H9 (cell line): ENCODE measurements around the gene PRR5L. TPM values are rescaled to one million over a fixed set of nuclear protein-coding genes. Genes with fewer than 3 reads are reported as not detected.

Experiments used
- DNase-seq: peaks from one replicate; pipeline ENCODE4 v3.0.0-alpha.2; 2017
- H2AFZ ChIP-seq: one replicate; pipeline ENCODE4 v1.6.1; 2013; ENCODE audit warnings: mild to moderate bottlenecking, low read length, control low read depth, moderate library complexity
- H2AK5ac ChIP-seq: 2 replicates; pipeline ENCODE4 v1.6.1; 2013; ENCODE audit warnings: low read length, control low read depth, mixed read lengths; ENCODE audit not compliant: insufficient read length
- H2BK120ac ChIP-seq: one replicate; pipeline ENCODE4 v1.6.1; 2013; ENCODE audit warnings: low read depth, mild to moderate bottlenecking, low read length, control low read depth, inconsistent platforms; ENCODE audit not compliant: poor library complexity, severe bottlenecking
- H2BK12ac ChIP-seq: 2 replicates; pipeline ENCODE4 v1.6.1; 2013; ENCODE audit warnings: low read length, control low read depth, mixed read lengths, low read depth; ENCODE audit not compliant: insufficient read length
- H2BK15ac ChIP-seq: 2 replicates; pipeline ENCODE4 v1.6.1; 2013; ENCODE audit warnings: low read depth, low read length, control low read depth
- H2BK20ac ChIP-seq: one replicate; pipeline ENCODE4 v1.6.1; 2013; ENCODE audit warnings: low read depth, mild to moderate bottlenecking, low read length, control low read depth, inconsistent platforms; ENCODE audit not compliant: poor library complexity, severe bottlenecking
- H2BK5ac ChIP-seq: 2 replicates; pipeline ENCODE4 v1.6.1; 2013; ENCODE audit warnings: low read length, control low read depth, mixed read lengths; ENCODE audit not compliant: insufficient read length
- H3K14ac ChIP-seq: 2 replicates; pipeline ENCODE4 v1.6.1; 2013; ENCODE audit warnings: low read length, control low read depth; ENCODE audit not compliant: insufficient read depth
- H3K18ac ChIP-seq: 2 replicates; pipeline ENCODE4 v1.6.1; 2013; ENCODE audit warnings: low read depth, mild to moderate bottlenecking, mixed read lengths, low read length, control low read depth; ENCODE audit not compliant: insufficient read length
- H3K23ac ChIP-seq: 2 replicates; pipeline ENCODE4 v1.6.1; 2013; ENCODE audit warnings: low read length, control low read depth, mixed read lengths, low read depth; ENCODE audit not compliant: insufficient read length
- H3K23me2 ChIP-seq: 2 replicates; pipeline ENCODE4 v1.6.1; 2013; ENCODE audit warnings: low read depth, mild to moderate bottlenecking, mixed read lengths, low read length, control low read depth; ENCODE audit not compliant: insufficient read length, poor library complexity, severe bottlenecking
- H3K27ac ChIP-seq: 2 replicates; pipeline ENCODE4 v1.5.1; 2013; ENCODE audit warnings: low read length, control low read depth, mixed read lengths, low read depth; ENCODE audit not compliant: insufficient read length
- H3K27me3 ChIP-seq: 2 replicates; pipeline ENCODE4 v1.6.1; 2013; ENCODE audit warnings: low read length, control low read depth, inconsistent platforms; ENCODE audit not compliant: insufficient read depth
- H3K4ac ChIP-seq: 2 replicates; pipeline ENCODE4 v1.6.1; 2013; ENCODE audit warnings: low read depth, mild to moderate bottlenecking, control low read depth, inconsistent platforms, low read length, moderate library complexity
- H3K4me1 ChIP-seq: 2 replicates; pipeline ENCODE4 v1.6.1; 2013; ENCODE audit warnings: low read length, control low read depth, inconsistent platforms; ENCODE audit not compliant: insufficient read depth
- H3K4me2 ChIP-seq: 2 replicates; pipeline ENCODE4 v1.6.1; 2013; ENCODE audit warnings: low read length, control low read depth, mixed read lengths; ENCODE audit not compliant: insufficient read length, insufficient read depth
- H3K56ac ChIP-seq: 2 replicates; pipeline ENCODE4 v1.6.1; 2013; ENCODE audit warnings: low read depth, mild to moderate bottlenecking, mixed read lengths, low read length, control low read depth; ENCODE audit not compliant: insufficient read length
- H3K79me1 ChIP-seq: 2 replicates; pipeline ENCODE4 v1.6.1; 2013; ENCODE audit warnings: low read depth, mild to moderate bottlenecking, moderate library complexity, low read length, control low read depth, inconsistent platforms; ENCODE audit not compliant: insufficient read depth, poor library complexity, severe bottlenecking
- H3K79me2 ChIP-seq: 2 replicates; pipeline ENCODE4 v1.6.1; 2013; ENCODE audit warnings: low read length, control low read depth, inconsistent platforms; ENCODE audit not compliant: insufficient read depth
- H3K9ac ChIP-seq: 2 replicates; pipeline ENCODE4 v1.6.1; 2013; ENCODE audit warnings: low read length, control low read depth, mixed read lengths; ENCODE audit not compliant: insufficient read length; ENCODE audit errors: extremely low read depth
- H3K9me3 ChIP-seq: one replicate; pipeline ENCODE4 v1.6.1; 2013; ENCODE audit warnings: low read depth, low read length, inconsistent platforms; ENCODE audit not compliant: control insufficient read depth
- H3T11ph ChIP-seq: one replicate; pipeline ENCODE4 v1.6.1; 2013; ENCODE audit warnings: mild to moderate bottlenecking, low read length, control low read depth, inconsistent platforms
- H4K20me1 ChIP-seq: one replicate; pipeline ENCODE4 v1.6.1; 2013; ENCODE audit not compliant: control insufficient read depth, insufficient read length, insufficient read depth
- H4K5ac ChIP-seq: 2 replicates; pipeline ENCODE4 v1.6.1; 2013; ENCODE audit warnings: low read depth, mild to moderate bottlenecking, mixed read lengths, low read length, control low read depth; ENCODE audit not compliant: insufficient read length
- H4K8ac ChIP-seq: replicated peaks from 2 replicates; pipeline ENCODE4 v1.6.1; 2013; ENCODE audit warnings: low read length, control low read depth, mixed read lengths, low read depth; ENCODE audit not compliant: insufficient read length
- H4K91ac ChIP-seq: 2 replicates; pipeline ENCODE4 v1.6.1; 2013; ENCODE audit warnings: low read depth, mild to moderate bottlenecking, moderate library complexity, mixed read lengths, low read length, control low read depth; ENCODE audit not compliant: insufficient read length
- H3K27ac Mint-ChIP-seq, 3 experiments: 2 replicates in 2 of 3; 3 replicates in 1 of 3; pipeline ENCODE4 v1.8.0; 2020 to 2021; ENCODE audit warnings: mixed read lengths in 3 of 3, mild to moderate bottlenecking in 1 of 3, moderate library complexity in 1 of 3
- H3K27me3 Mint-ChIP-seq: 2 replicates; pipeline ENCODE4 v1.8.0; 2021; ENCODE audit warnings: low read depth, mild to moderate bottlenecking, moderate library complexity, mixed read lengths
- H3K36me3 Mint-ChIP-seq, 3 experiments: 2 replicates in 2 of 3; 3 replicates in 1 of 3; pipeline ENCODE4 v1.8.0; 2020 to 2021; ENCODE audit warnings: low read depth in 3 of 3, mixed read lengths in 3 of 3; ENCODE audit not compliant: insufficient read depth in 1 of 3
- H3K4me1 Mint-ChIP-seq, 2 experiments: 2 replicates each; pipeline ENCODE4 v1.8.0; 2020; ENCODE audit warnings: mixed read lengths in 2 of 2
- H3K4me3 Mint-ChIP-seq, 2 experiments: 2 replicates in 1 of 2; 3 replicates in 1 of 2; pipeline ENCODE4 v1.8.0; 2020 to 2021; ENCODE audit warnings: mild to moderate bottlenecking in 2 of 2, mixed read lengths in 2 of 2, moderate library complexity in 1 of 2
- H3K9me3 Mint-ChIP-seq, 2 experiments: 2 replicates in 1 of 2; 3 replicates in 1 of 2; pipeline ENCODE4 v1.8.0; 2020; ENCODE audit warnings: mild to moderate bottlenecking in 2 of 2, mixed read lengths in 2 of 2, moderate library complexity in 1 of 2
- WGBS: extraction: QIAGEN DNeasy Blood & Tissue Kit; methylation state at CpG from one replicate; pipeline ENCODE4 v1.1.7; 2013; ENCODE audit warnings: missing lambda C conversion rate, low lambda C conversion rate, mixed read lengths; ENCODE audit not compliant: insufficient read length; ENCODE audit errors: extremely low coverage; 5-methylcytosine and 5-hydroxymethylcytosine counted together
- total RNA-seq: library from RNA; stranded (reverse); gene quantifications from 2 replicates; pipeline ENCODE4 v1.2.1, GENCODE V29; 2021
- TF ChIP-seq, protein P1 (sequence below): fragments of 200-600 bp; sonication (generic); conservative IDR thresholded peaks from 3 replicates; pipeline ENCODE4 v1.8.0; 2021; ENCODE audit warnings: antibody characterized with exemption, mild to moderate bottlenecking

The PRR5L gene
- total RNA-seq, 1 experiment from 2014 or later: 5.6 TPM

DNA sequence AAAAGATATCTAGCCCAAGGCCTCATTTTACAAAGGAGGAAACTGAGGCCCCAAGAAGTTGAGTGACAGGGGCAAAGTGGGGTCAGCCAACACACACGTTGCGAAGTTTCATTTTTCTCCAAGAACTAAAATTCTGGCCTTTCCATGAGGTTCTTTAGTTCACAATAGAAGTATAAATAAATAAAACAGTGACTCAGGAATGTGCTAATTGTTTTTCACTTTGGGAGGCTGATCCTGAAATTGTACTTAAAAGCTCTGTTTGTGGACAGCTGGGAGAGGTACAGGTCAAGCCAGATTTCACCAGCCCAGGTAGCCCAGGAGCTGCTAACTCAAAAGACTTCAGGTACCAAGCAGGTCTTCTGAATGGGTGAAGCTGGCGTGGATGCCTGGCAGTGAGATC lies 108.7 kb downstream of the PRR5L start:
- no peak overlapping the region for H3K27ac Mint-ChIP-seq
- H3K27me3 Mint-ChIP-seq: no peaks in the 10 kb centered on the region
- H3K36me3 Mint-ChIP-seq: peaks cover 0 to 3% (median 0%) of the 10 kb centered on the region in 3 experiments; a peak in 2 of 7 replicates
- no peaks in the 10 kb centered on the region for H3K4me1 ChIP-seq
- no peak overlapping the region for H3K14ac ChIP-seq
- H3K27me3 ChIP-seq: no peaks in the 10 kb centered on the region
- no peak for DNase-seq
- no CpG with 5 or more reads among the region's 3 CpGs for WGBS
- no peak overlapping the region for H2AFZ ChIP-seq
- H2BK15ac ChIP-seq: no peak overlapping the region
- no peak overlapping the region for H3K4ac ChIP-seq
- no peak overlapping the region for H2AK5ac ChIP-seq
- H3K23ac ChIP-seq: no peak overlapping the region
- no peak overlapping the region for H4K91ac ChIP-seq
- TF ChIP-seq, protein P1, sequence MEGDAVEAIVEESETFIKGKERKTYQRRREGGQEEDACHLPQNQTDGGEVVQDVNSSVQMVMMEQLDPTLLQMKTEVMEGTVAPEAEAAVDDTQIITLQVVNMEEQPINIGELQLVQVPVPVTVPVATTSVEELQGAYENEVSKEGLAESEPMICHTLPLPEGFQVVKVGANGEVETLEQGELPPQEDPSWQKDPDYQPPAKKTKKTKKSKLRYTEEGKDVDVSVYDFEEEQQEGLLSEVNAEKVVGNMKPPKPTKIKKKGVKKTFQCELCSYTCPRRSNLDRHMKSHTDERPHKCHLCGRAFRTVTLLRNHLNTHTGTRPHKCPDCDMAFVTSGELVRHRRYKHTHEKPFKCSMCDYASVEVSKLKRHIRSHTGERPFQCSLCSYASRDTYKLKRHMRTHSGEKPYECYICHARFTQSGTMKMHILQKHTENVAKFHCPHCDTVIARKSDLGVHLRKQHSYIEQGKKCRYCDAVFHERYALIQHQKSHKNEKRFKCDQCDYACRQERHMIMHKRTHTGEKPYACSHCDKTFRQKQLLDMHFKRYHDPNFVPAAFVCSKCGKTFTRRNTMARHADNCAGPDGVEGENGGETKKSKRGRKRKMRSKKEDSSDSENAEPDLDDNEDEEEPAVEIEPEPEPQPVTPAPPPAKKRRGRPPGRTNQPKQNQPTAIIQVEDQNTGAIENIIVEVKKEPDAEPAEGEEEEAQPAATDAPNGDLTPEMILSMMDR: no peak
- H3K9me3 Mint-ChIP-seq: no peaks in the 10 kb centered on the region
- H2BK12ac ChIP-seq: no peak overlapping the region
- no peak overlapping the region for H3K56ac ChIP-seq
- no peak overlapping the region for H3K4me2 ChIP-seq
- H3K79me1 ChIP-seq: no peaks in the 10 kb centered on the region
- no peak overlapping the region for H3K9ac ChIP-seq
- H2BK5ac ChIP-seq: no peak overlapping the region
- no peak overlapping the region for H2BK20ac ChIP-seq
- H3K23me2 ChIP-seq: no peaks in the 10 kb centered on the region
- H4K8ac ChIP-seq: no peak overlapping the region
- H3K18ac ChIP-seq: no peak overlapping the region
- no peak overlapping the region for H2BK120ac ChIP-seq
- no peak overlapping the region for H3K4me3 Mint-ChIP-seq
- H3K79me2 ChIP-seq: no peaks in the 10 kb centered on the region
- H4K20me1 ChIP-seq: no peaks in the 10 kb centered on the region
- H3T11ph ChIP-seq: no peak overlapping the region
- no peaks in the 10 kb centered on the region for H3K9me3 ChIP-seq
- H4K5ac ChIP-seq: no peak overlapping the region
- no peak overlapping the region for H3K27ac ChIP-seq
- peaks cover 0 to 7% of the 10 kb centered on the region in 2 experiments; a peak in 2 of 4 replicates for H3K4me1 Mint-ChIP-seq
